H7 (cell line): ENCODE results near the gene PRKACG. TPM values are rescaled to one million over a fixed set of nuclear protein-coding genes. Genes with fewer than 3 reads are reported as not detected.
"Not testable (repeated sequence)": the region's sequence is repeated elsewhere in the genome, so short reads cannot be mapped to it uniquely, and the experiment has no call there.

Experiments used
- DNase-seq: peaks from one replicate; pipeline ENCODE4 v3.0.0; 2012
- H3K27me3 ChIP-seq: 2 replicates; pipeline ENCODE4 v1.6.0; 2011; ENCODE audit warnings: mild to moderate bottlenecking, low read length; ENCODE audit not compliant: control insufficient read depth, insufficient read depth
- H3K36me3 ChIP-seq: replicated peaks from 2 replicates; pipeline ENCODE4 v1.5.1; 2011; ENCODE audit warnings: low read length; ENCODE audit not compliant: control insufficient read depth, insufficient read depth
- H3K4me3 ChIP-seq: 2 replicates; pipeline ENCODE4 v1.5.1; 2011; ENCODE audit warnings: low read depth, mild to moderate bottlenecking, control low read depth, low read length, moderate library complexity; ENCODE audit not compliant: insufficient read depth
- total RNA-seq: library from RNA; depleted of rRNA; stranded (reverse); fragments of >200 nt; shearing (Covaris generic); gene quantifications from 2 replicates; pipeline ENCODE4 v1.2.3, GENCODE V29; 2014

PRKACG gene
- total RNA-seq, 1 experiment from 2014 or later: not detected

DNA sequence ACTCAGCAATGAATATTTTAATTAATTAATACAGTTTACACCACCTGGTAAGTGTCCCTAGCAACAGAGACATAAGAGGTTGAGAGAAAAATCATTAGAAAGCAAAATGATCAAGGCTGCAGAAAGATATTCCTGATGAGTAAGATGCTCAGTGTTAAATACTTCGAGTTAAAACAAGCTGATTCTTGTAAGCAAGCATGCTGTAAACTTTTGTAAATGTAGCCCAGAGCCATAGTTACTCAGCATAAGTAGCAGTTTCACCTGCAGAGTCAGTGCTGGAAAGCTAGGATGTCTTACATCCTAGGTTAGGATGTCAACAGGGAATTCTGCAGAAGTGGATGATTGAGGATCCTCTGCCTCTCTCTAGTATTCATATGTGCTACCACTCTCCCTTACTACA is 4.2 kb downstream of the PRKACG start:
- Histone ChIP-seq H3K27me3 (no peaks in the 10 kb centered on the region), H3K4me3 (no peak overlapping the region), H3K36me3 (no peaks in the 10 kb centered on the region)
- no peak for DNase-seq

DNA sequence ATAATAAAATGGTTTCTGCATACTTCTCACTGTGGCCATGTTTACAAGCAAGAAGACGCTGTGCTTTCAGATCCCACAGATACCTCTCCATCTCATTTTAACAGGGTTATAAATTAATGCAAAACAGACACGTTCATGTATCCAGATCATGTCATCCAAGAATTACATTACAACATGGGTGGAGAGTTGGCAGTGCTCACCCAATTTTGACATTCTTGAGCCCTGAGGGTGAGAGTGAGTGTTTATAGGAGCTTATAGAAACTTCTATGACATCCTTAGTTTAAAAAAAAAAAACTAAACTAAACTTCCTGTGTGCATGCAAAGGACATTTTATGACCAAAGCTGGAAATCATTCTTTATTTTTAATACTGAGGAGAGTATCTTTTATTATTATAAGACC is 9.1 kb downstream of the PRKACG start:
- no peaks in the 10 kb centered on the region for H3K36me3 ChIP-seq
- H3K4me3 ChIP-seq: no peak overlapping the region
- DNase-seq: no peak
- no peaks in the 10 kb centered on the region for H3K27me3 ChIP-seq

- Histone ChIP-seq H3K36me3 (no peaks in the 10 kb centered on the region), H3K27me3 (no peaks in the 10 kb centered on the region), H3K4me3 (no peak overlapping the region)
- DNase-seq: no peak
These were observed 10.9 kb downstream of the PRKACG start for GRCh38 chr9:69003051-69003450.

GRCh38 chr9:69001921-69002320 is 12.0 kb downstream of the PRKACG start:
- Histone ChIP-seq H3K4me3 (no peak overlapping the region), H3K36me3 (no peaks in the 10 kb centered on the region), H3K27me3 (no peaks in the 10 kb centered on the region)
- no peak for DNase-seq

- Histone ChIP-seq H3K36me3 (no peaks in the 10 kb centered on the region), H3K4me3 (no peak overlapping the region), H3K27me3 (no peaks in the 10 kb centered on the region)
- DNase-seq: peak; percentile 76
These were observed 14.4 kb downstream of the PRKACG start for GRCh38 chr9:68999393-69000105.

DNA sequence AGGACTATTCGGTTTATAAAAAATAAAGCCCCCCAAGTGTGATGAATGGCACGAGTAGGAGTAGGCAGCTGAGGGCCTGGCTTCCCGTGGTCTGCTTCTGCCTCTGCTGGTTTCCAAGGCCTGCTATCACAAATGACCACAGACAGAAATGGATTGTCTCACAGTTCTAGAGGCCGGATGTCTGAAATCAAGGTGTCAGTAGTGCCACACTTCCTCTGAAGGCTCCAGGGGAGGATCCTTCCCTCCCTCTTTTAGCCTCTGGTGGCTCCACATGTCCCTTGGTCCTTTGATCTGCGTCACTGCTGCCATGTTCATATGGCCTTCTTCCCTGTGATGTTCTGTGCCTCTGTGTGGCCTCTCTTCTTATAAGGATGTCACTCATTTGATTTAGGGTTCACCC is 15.1 kb downstream of the PRKACG start:
- Histone ChIP-seq H3K36me3 (no peaks in the 10 kb centered on the region), H3K4me3 (no peak overlapping the region), H3K27me3 (no peaks in the 10 kb centered on the region)
- DNase-seq: no peak

DNA sequence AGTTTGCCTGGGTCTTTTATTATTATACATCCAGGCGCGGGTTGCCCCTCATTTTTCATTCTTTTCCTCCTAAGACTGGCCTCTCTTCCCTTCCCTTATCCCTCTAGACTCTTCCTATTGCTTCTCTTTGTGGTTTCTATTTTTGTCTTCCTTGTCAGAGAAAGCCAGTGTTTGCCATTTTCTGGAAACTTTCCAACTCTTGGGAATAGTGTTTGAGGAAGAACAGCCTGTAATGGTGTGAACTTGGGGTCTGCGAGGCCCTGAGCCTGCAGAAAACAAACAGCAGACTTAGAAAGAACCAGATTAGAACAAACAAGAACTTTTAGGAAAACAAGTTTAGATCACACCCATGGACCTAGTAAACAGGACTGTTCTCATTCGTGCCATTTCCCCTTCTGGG is 15.5 kb downstream of the PRKACG start:
- Histone ChIP-seq H3K27me3 (no peaks in the 10 kb centered on the region), H3K4me3 (no peak overlapping the region), H3K36me3 (no peaks in the 10 kb centered on the region)
- DNase-seq: no peak

- no peaks in the 10 kb centered on the region for H3K36me3 ChIP-seq
- no peaks in the 10 kb centered on the region for H3K27me3 ChIP-seq
- no peak overlapping the region for H3K4me3 ChIP-seq
- no peak for DNase-seq
These were observed 16.2 kb downstream of the PRKACG start for GRCh38 chr9:68997666-68998065.

DNA sequence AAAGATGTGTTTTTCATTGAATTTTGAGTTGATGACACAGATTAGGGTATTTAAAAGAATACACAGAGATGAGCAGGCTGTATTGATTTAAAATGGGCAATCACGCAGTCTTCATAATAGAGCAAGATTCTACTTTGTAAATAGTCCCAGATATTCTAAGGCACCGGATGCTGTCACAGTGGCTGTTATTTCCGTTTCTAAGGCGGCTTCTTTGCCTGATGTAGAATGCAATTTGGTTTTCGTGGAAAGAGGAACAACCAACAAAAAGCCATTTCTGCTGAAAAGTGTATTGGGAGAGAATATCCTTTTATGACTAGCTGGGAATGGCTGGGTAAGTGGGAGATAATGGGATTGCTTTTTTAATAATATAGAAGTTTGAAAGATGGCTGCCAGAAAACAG is 17.5 kb downstream of the PRKACG start:
- Histone ChIP-seq H3K36me3 (no peaks in the 10 kb centered on the region), H3K27me3 (no peaks in the 10 kb centered on the region), H3K4me3 (no peak overlapping the region)
- no peak for DNase-seq

- Histone ChIP-seq H3K27me3 (no peaks in the 10 kb centered on the region), H3K4me3 (no peak overlapping the region), H3K36me3 (no peaks in the 10 kb centered on the region)
- DNase-seq: no peak
These were observed 18.1 kb downstream of the PRKACG start for GRCh38 chr9:68995776-68996175.

- DNase-seq: no peak
- Histone ChIP-seq H3K36me3 (no peaks in the 10 kb centered on the region), H3K27me3 (no peaks in the 10 kb centered on the region), H3K4me3 (no peak overlapping the region)
These were observed 22.5 kb downstream of the PRKACG start for GRCh38 chr9:68991457-68991856.

GRCh38 chr9:68986949-68987348 is 27.0 kb downstream of the PRKACG start:
- not testable (repeated sequence) for H3K27me3 ChIP-seq, H3K4me3 ChIP-seq, DNase-seq, H3K36me3 ChIP-seq

- Histone ChIP-seq H3K36me3 (no peaks in the 10 kb centered on the region), H3K27me3 (no peaks in the 10 kb centered on the region), H3K4me3 (no peak overlapping the region)
- no peak for DNase-seq
These were observed 30.1 kb downstream of the PRKACG start for GRCh38 chr9:68983522-68984424.

DNA sequence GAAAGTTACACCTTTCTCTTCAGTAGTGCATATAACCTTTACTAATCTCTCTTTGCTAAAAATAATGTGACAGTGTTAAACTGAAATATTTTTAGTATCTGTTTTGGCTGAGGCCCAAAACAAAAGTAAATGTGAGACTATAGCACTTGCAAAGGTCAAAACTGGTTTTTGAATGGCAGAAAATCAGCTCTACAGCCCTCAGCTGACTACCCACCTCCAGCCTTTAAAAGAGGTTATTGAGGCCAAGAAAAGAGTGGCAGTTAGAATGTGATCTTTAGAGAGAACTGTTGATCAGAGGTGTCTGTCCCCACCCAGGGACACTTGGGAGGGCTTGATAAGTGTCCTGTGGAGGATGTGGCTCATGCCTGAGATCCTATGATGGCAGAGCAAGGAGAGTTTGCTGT is 30.9 kb downstream of the PRKACG start:
- Histone ChIP-seq H3K27me3 (no peaks in the 10 kb centered on the region), H3K4me3 (no peak overlapping the region), H3K36me3 (no peaks in the 10 kb centered on the region)
- no peak for DNase-seq

- DNase-seq: no peak
- Histone ChIP-seq H3K36me3 (no peaks in the 10 kb centered on the region), H3K27me3 (no peaks in the 10 kb centered on the region), H3K4me3 (no peak overlapping the region)
These were observed 32.1 kb downstream of the PRKACG start for GRCh38 chr9:68981789-68982188.
